Subcutaneous abdominal adipose tissue (tissue), 5 donors: ENCODE measurements around the gene SLC4A5.

Experiments
- H3K27ac ChIP-seq: one replicate; pipeline ENCODE4 v1.7.0; 2013; ENCODE audit warnings: low read depth, mild to moderate bottlenecking, inconsistent platforms, low read length, moderate library complexity
- H3K27me3 ChIP-seq, 5 donors: one replicate each; pipeline ENCODE4 v1.7.0; 2013; ENCODE audit warnings: low read length in 5 of 5, inconsistent platforms in 1 of 5; ENCODE audit not compliant: control insufficient read depth in 5 of 5, insufficient read depth in 4 of 5
- H3K36me3 ChIP-seq, 5 donors: one replicate each; pipeline ENCODE4 v1.7.0; 2013; ENCODE audit warnings: low read length in 5 of 5; ENCODE audit not compliant: control insufficient read depth in 5 of 5, insufficient read depth in 5 of 5
- H3K4me1 ChIP-seq, 5 donors: one replicate each; pipeline ENCODE4 v1.7.0; 2013; ENCODE audit warnings: low read length in 5 of 5, mild to moderate bottlenecking in 3 of 5, moderate library complexity in 1 of 5; ENCODE audit not compliant: control insufficient read depth in 5 of 5, insufficient read depth in 5 of 5
- H3K4me3 ChIP-seq, 5 donors: one replicate each; pipeline ENCODE4 v1.7.0; 2013; ENCODE audit warnings: low read length in 5 of 5, low read depth in 1 of 5
- H3K9ac ChIP-seq, 5 donors: one replicate each; pipeline ENCODE4 v1.7.0; 2013; ENCODE audit warnings: low read length in 5 of 5, mild to moderate bottlenecking in 4 of 5, moderate library complexity in 3 of 5
- H3K9me3 ChIP-seq, 5 donors: one replicate each; pipeline ENCODE4 v1.7.0; 2013; ENCODE audit warnings: low read length in 5 of 5; ENCODE audit not compliant: control insufficient read depth in 5 of 5
- donor health status: healthy.
- donor health status: healthy.
- donor health status: healthy.
- donor health status: healthy.
- donor health status: healthy.

SLC4A5 gene

DNA sequence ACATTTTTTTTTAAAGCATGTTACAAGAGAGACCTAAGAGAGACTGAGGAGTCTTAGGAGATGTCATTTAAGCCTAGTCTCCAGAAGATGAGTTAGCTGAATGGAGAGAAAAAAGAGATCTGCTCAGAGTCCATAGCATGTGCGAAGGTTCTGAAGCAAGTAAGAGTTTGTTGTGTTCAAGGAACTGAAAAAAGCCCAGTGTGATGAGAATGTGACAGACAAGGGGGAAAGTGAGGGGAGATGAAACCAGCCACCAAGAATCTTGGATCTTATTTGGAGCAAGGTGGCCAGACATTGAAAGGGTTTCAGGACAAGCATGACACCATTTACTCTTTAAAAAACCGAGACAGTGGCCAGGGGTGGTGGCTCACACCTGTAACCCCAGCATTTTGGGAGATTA, 159.3 kb downstream of the SLC4A5 start:
- H3K4me3 ChIP-seq = no peak overlapping the region
- no peaks in the 10 kb centered on the region for H3K9me3 ChIP-seq
- peaks cover 0 to 6% (median 5%) of the 10 kb centered on the region in 5 donors for H3K4me1 ChIP-seq
- H3K9ac ChIP-seq = no peak overlapping the region
- H3K27ac ChIP-seq = no peak overlapping the region
- H3K27me3 ChIP-seq = peaks cover 0 to 2% (median 0%) of the 10 kb centered on the region in 5 donors
- H3K36me3 ChIP-seq = no peaks in the 10 kb centered on the region

DNA sequence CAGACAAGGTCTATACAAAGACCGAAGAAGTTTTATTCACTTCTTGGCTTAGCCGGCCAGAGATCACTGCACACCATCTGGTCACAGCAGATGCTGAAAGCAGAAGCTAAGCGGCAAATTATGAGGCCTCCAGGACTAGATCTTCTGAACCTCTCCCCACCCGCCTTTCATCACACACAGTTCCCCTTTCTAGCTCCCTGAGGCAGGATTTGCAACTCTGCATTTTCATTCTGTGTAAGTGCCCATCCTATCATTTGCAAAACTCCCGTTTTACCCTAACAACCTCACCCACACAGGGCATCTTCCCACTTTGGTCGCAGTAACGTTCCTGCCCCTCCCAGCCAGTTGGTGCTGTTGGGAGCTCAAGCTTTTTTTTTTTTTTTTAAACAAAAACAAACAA, 161.5 kb downstream of the SLC4A5 start:
- peaks cover 4 to 22% (median 20%) of the 10 kb centered on the region in 5 donors for H3K4me1 ChIP-seq
- peak overlapping the region in 1 of 5 donors; percentile 17 for H3K9ac ChIP-seq
- no peaks in the 10 kb centered on the region for H3K9me3 ChIP-seq
- H3K4me3 ChIP-seq = no peak overlapping the region
- H3K27me3 ChIP-seq = no peaks in the 10 kb centered on the region
- H3K36me3 ChIP-seq = no peaks in the 10 kb centered on the region
- no peak overlapping the region for H3K27ac ChIP-seq

DNA sequence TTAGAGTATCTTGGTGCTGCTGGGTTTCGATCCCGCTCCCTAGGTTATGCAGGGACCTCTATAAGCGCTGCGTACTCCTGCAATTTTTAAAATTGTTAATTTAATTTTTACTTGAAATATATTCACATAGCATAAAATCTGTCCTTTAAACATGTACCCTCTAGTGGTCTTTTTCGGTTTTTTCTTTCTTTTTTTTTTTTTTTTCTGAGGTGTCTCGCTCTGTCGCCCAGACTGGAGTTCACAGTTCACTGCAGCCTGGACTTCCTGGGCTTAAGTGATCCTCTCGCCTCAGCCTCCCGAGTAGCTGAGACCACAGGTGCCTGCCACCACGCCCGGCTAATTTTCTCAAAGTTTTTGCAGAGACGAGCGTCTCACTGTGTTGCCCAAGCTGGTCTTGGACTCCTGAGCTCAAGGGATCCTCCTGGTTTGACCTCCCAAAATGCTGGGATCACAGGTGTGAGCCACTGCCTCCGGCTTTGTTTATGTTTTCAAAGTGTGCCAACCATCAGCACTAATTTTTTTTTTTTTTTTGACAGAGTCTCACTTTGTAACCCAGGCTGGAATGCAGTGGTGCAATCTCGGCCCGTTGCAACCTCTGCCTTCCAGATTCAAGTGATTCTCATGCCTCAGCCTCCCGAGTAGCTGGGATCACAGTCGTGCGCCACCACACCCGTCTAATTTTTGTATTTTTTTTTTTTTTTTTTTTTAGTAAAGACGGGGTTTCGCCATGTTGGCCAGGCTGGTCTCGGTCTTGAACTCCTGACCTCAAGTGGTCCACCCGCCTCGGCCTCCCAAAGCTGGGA, 164.0 kb downstream of the SLC4A5 start:
- H3K27ac ChIP-seq = no peak overlapping the region
- H3K9ac ChIP-seq = peak overlapping the region in 1 of 5 donors; percentile 92
- H3K4me3 ChIP-seq = peak overlapping the region; percentile 67 to 90 (median 82)
- H3K27me3 ChIP-seq = no peaks in the 10 kb centered on the region
- H3K36me3 ChIP-seq = no peaks in the 10 kb centered on the region
- peaks cover 5 to 28% (median 24%) of the 10 kb centered on the region in 5 donors for H3K4me1 ChIP-seq
- H3K9me3 ChIP-seq = no peaks in the 10 kb centered on the region

GRCh38 chr2:74178211-74179062, 164.8 kb downstream of the SLC4A5 start, which contains the start of gene MOB1A:
Gene MOB1A, minus strand, starts transcription at chr2:74178879. Its CDS starts 205 bp downstream, at chr2:74178674.
- Histone ChIP-seq H3K27me3 (no peaks in the 10 kb centered on the region), H3K36me3 (no peaks in the 10 kb centered on the region), H3K4me3 (peak within 1 kb of the TSS; percentile 82 to 90 (median 89)), H3K4me1 (peaks cover 5 to 28% (median 24%) of the 10 kb centered on the region in 5 donors), H3K9me3 (no peaks in the 10 kb centered on the region), H3K27ac (peak within 1 kb of the TSS; percentile 92), H3K9ac (peak within 1 kb of the TSS; percentile 73 to 96 (median 88))

- Histone ChIP-seq H3K27me3 (no peaks in the 10 kb centered on the region), H3K4me3 (peak overlapping the region; percentile 82 to 90 (median 89)), H3K36me3 (no peaks in the 10 kb centered on the region), H3K9me3 (no peaks in the 10 kb centered on the region), H3K4me1 (peaks cover 5 to 28% (median 24%) of the 10 kb centered on the region in 5 donors), H3K27ac (peak overlapping the region; percentile 92), H3K9ac (peak overlapping the region; percentile 73 to 96 (median 88))
Measured at GRCh38 chr2:74177696-74178095, 165.5 kb downstream of the SLC4A5 start.

DNA sequence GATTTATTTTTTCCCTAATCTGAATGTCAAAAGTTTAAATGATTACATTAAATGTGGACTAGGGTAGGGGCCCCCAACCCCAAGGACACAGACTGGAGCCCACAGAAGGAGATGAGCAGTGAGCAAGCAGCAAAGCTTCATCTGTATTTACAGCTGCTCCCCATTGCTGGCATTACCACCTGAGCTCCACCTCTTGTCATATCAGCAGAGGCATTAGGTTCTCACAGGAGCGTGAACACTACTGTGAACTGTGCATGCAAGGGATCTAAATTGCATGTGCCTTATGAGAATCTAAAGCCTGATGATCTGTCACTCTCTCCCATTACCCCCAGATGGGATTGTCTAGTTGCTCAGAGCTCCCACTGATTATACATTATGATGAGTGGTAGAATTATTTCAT, 168.3 kb downstream of the SLC4A5 start:
- H3K27ac ChIP-seq = no peak overlapping the region
- peaks cover 6 to 17% (median 9%) of the 10 kb centered on the region in 5 donors for H3K36me3 ChIP-seq
- H3K4me3 ChIP-seq = no peak overlapping the region
- H3K27me3 ChIP-seq = no peaks in the 10 kb centered on the region
- H3K9me3 ChIP-seq = no peaks in the 10 kb centered on the region
- H3K9ac ChIP-seq = no peak overlapping the region
- peaks cover 5 to 28% (median 24%) of the 10 kb centered on the region in 5 donors for H3K4me1 ChIP-seq

DNA sequence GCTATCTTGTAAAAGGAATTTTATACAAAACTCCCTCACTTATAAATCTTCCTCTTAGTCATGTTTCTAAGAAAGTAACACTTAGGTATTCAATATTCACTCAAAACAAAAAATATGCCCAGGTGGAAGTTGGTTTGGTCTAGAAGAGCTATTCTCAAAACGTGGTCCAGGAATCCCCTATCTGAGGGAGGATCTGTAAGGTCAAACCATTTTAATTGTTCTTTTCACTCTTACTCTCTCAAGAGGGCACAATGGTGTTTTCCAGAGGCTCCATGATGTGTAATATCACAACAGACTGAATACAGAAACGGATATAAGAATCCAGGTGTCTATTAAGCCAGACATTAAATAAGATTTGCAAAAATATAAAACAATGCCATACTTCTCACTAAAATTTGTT, 174.5 kb downstream of the SLC4A5 start:
- peaks cover 0 to 2% (median 0%) of the 10 kb centered on the region in 5 donors for H3K9me3 ChIP-seq
- no peak overlapping the region for H3K4me3 ChIP-seq
- H3K9ac ChIP-seq = no peak overlapping the region
- H3K36me3 ChIP-seq = peaks cover 26 to 70% (median 54%) of the 10 kb centered on the region in 5 donors
- no peaks in the 10 kb centered on the region for H3K27me3 ChIP-seq
- no peaks in the 10 kb centered on the region for H3K4me1 ChIP-seq
- H3K27ac ChIP-seq = no peak overlapping the region
